ENCODE results near the gene S100A1. TPM values are rescaled to one million over a fixed set of nuclear protein-coding genes. Genes with fewer than 3 reads are reported as not detected.
A peak's percentile ranks its signal among the peaks of the same experiment; 100 is the strongest.

The S100A1 gene
- total RNA-seq, 1 donor from 2014 or later = not detected

DNA sequence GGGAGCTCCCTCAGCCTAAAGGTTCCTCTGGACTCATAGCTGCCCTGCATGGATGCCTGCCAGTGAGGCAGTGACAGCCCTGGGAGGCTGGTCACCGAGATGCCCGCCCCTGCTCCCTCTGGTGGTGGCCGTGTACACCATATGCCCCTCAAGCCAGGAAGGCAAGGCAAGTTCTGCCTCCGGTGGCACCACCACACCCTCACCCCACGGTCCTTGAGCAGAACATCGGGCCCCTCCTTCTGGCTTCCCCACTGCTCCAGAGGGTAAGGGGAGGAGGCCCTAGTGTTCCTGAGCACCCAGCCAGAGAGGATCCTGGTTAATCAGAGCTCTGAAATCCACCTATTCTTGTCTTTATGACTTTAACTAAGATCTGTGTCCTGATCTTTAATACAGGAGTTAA, 10.6 kb upstream of the S100A1 start:
- Histone ChIP-seq H3K4me3 (ENCODE audit: low read depth, low read length) (no peak overlapping the region), H3K36me3 (ENCODE audit: control insufficient read depth, insufficient read depth, low read length) (peaks cover 6% of the 10 kb centered on the region), H3K27me3 (ENCODE audit: control insufficient read depth, insufficient read depth, low read length) (no peaks in the 10 kb centered on the region)
- TF ChIP-seq, protein P1, sequence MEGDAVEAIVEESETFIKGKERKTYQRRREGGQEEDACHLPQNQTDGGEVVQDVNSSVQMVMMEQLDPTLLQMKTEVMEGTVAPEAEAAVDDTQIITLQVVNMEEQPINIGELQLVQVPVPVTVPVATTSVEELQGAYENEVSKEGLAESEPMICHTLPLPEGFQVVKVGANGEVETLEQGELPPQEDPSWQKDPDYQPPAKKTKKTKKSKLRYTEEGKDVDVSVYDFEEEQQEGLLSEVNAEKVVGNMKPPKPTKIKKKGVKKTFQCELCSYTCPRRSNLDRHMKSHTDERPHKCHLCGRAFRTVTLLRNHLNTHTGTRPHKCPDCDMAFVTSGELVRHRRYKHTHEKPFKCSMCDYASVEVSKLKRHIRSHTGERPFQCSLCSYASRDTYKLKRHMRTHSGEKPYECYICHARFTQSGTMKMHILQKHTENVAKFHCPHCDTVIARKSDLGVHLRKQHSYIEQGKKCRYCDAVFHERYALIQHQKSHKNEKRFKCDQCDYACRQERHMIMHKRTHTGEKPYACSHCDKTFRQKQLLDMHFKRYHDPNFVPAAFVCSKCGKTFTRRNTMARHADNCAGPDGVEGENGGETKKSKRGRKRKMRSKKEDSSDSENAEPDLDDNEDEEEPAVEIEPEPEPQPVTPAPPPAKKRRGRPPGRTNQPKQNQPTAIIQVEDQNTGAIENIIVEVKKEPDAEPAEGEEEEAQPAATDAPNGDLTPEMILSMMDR (IDR thresholded peaks at IDR 0.05; ENCODE audit: insufficient read depth, low read length, severe bottlenecking) = no peak
- FAIRE-seq (no peak), DNase-seq (ENCODE audit: low read depth) (no peak)

DNA sequence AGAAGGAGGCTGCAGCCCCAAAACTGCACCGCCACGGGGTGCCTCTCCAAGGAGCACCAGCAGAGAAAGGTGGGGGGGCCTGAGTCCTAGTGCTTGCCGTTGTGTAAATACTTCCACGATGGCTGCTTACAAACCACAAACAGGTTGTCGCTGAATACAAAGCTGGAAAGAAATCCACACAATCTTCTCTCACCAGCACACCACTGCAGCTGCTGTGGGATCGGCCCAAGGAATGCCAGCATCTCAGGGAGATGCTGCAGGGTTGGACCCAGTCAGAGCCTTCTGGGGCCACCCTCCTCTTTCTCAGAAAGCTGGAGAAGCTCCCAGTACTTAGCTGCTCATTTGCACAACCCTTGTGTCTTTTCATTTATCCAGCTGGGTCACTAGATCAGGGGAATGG, 9.1 kb upstream of the S100A1 start:
- FAIRE-seq (no peak), DNase-seq (ENCODE audit: low read depth) (no peak)
- TF ChIP-seq, protein P1 (IDR thresholded peaks at IDR 0.05; ENCODE audit: insufficient read depth, low read length, severe bottlenecking) = no peak
- H3K4me3 ChIP-seq (ENCODE audit: low read depth, low read length) = no peak overlapping the region
- peaks cover 8% of the 10 kb centered on the region for H3K36me3 ChIP-seq (ENCODE audit: control insufficient read depth, insufficient read depth, low read length)
- no peaks in the 10 kb centered on the region for H3K27me3 ChIP-seq (ENCODE audit: control insufficient read depth, insufficient read depth, low read length)

DNA sequence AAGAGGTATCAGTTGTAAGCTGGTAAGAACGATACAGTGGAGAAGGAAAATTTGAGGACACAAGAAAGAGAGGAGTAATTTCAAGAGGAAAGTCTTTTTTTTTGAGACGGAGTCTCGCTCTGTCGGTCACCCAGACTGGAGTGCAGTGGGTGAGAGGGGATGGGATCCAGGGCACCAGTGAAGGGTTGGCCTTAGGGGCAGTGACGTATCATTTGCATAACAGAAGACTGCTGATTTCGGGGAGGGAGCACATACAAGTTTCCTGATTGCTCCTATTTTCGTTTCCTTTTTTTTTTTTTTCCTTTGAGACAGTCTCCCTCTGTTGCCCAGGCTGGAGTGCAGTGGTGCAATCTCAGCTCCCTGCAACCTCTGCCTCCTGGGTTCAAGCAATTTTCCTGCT, 5.1 kb upstream of the S100A1 start:
- Histone ChIP-seq H3K27me3 (ENCODE audit: control insufficient read depth, insufficient read depth, low read length) (no peaks in the 10 kb centered on the region), H3K36me3 (ENCODE audit: control insufficient read depth, insufficient read depth, low read length) (peaks cover 4% of the 10 kb centered on the region), H3K4me3 (ENCODE audit: low read depth, low read length) (no peak overlapping the region)
- FAIRE-seq (no peak), DNase-seq (ENCODE audit: low read depth) (no peak)
- TF ChIP-seq, protein P1 (IDR thresholded peaks at IDR 0.05; ENCODE audit: insufficient read depth, low read length, severe bottlenecking) = no peak

DNA sequence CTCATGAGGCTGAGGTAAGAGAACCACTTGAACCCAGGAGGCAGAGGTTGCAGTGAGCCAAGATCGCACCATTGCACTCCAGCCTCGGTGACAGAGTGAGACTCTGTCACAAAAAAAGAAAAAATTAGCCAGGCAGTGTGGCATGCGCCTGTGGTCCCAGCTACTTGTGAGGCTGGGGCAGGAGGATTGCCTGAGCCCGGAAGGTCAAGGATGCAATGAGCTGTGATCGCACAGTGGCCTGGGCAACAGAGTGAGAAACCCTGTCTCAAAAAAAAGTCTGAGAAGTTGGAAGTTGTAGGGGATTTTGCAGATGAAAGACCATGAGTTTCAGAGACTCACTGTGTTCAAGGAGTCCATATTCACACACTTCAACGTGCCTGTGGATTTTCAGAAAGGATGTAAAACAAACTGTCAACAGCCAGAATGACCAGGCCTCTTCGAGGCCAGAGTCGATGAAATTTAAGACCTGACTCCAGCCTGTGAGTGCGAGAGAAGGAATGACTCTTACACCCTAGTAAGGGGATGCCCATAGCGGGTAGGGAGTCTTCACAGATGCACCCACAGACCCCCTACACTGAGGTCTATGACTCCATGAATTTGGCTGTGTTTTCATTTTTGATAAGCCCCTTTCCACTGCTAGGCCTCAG, 3.1 kb upstream of the S100A1 start:
- Histone ChIP-seq H3K4me3 (ENCODE audit: low read depth, low read length) (no peak overlapping the region), H3K27me3 (ENCODE audit: control insufficient read depth, insufficient read depth, low read length) (no peaks in the 10 kb centered on the region), H3K36me3 (ENCODE audit: control insufficient read depth, insufficient read depth, low read length) (peaks cover 4% of the 10 kb centered on the region)
- FAIRE-seq (no peak), DNase-seq (ENCODE audit: low read depth) (no peak)
- TF ChIP-seq, protein P1 (IDR thresholded peaks at IDR 0.05; ENCODE audit: insufficient read depth, low read length, severe bottlenecking) = no peak

DNA sequence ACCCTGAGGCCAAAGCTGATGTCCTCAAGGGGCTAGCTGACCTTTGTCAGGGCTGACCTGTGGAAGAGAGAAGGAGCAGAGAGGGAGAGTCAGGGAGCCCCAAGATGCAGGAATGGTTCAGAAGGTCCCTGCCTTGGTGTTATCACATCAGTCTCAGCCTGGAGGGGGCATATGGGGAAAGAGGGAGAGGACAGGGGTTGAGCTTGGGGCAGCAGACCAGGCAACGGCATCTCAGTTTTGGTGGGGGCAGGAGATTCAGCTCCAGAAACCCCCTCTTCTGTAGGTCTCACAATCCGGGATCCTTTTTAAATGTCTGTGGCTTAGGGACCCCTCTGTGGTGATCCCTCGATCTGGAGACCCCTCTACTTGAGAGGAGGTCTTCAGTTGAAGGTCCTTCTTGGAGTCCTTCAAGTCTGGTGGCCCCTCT, 1.7 kb upstream of the S100A1 start:
- FAIRE-seq = no peak
- no peaks in the 10 kb centered on the region for H3K27me3 ChIP-seq (ENCODE audit: control insufficient read depth, insufficient read depth, low read length)

More for the DNA sequence above, 1.7 kb upstream of the S100A1 start:
- DNase-seq (ENCODE audit: low read depth) = no peak
- Histone ChIP-seq H3K4me3 (ENCODE audit: low read depth, low read length) (peak overlapping the region; percentile 50), H3K36me3 (ENCODE audit: control insufficient read depth, insufficient read depth, low read length) (peaks cover 4% of the 10 kb centered on the region)
- TF ChIP-seq, protein P1 (IDR thresholded peaks at IDR 0.05; ENCODE audit: insufficient read depth, low read length, severe bottlenecking) = no peak
